ENCODE data around the gene MYO16. TPM values are rescaled to one million over a fixed set of nuclear protein-coding genes. Genes with fewer than 3 reads are reported as not detected.
A peak's percentile ranks its signal among the peaks of the same experiment; 100 is the strongest.

The MYO16 gene
- total and polyA plus RNA-seq, 4 donors: 11.7 to 51.7 (median 21.1) TPM

- no peak for DNase-seq (ENCODE audit: low read depth in 4 of 6, low spot score in 6 of 6)
- 80% methylated on average over 1 of the region's 8 CpGs for WGBS (ENCODE audit: insufficient coverage)
- Histone ChIP-seq H3K4me1 (ENCODE audit: control insufficient read depth, insufficient read depth, low read length) (peaks cover 3% of the 10 kb centered on the region), H3K27ac (ENCODE audit: low read depth, low read length) (no peak overlapping the region), H3K4me3 (ENCODE audit: low read depth, low read length) (no peak overlapping the region), H3K9me3 (ENCODE audit: control insufficient read depth, insufficient read depth, low read length) (no peaks in the 10 kb centered on the region), H3K27me3 (ENCODE audit: control insufficient read depth, insufficient read depth, low read length) (no peaks in the 10 kb centered on the region), H3K36me3 (ENCODE audit: control insufficient read depth, insufficient read depth, low read length) (no peaks in the 10 kb centered on the region)
Observed at GRCh38 chr13:108950333-108951010, 321.1 kb downstream of the MYO16 start.

GRCh38 chr13:108955741-108956140 is 326.3 kb downstream of the MYO16 start:
- Histone ChIP-seq H3K27ac (ENCODE audit: low read depth, low read length) (no peak overlapping the region), H3K9me3 (ENCODE audit: control insufficient read depth, insufficient read depth, low read length) (no peaks in the 10 kb centered on the region), H3K36me3 (ENCODE audit: control insufficient read depth, insufficient read depth, low read length) (no peaks in the 10 kb centered on the region), H3K4me3 (ENCODE audit: low read depth, low read length) (no peak overlapping the region), H3K27me3 (ENCODE audit: control insufficient read depth, insufficient read depth, low read length) (no peaks in the 10 kb centered on the region), H3K4me1 (ENCODE audit: control insufficient read depth, insufficient read depth, low read length) (no peaks in the 10 kb centered on the region)
- 84% methylated on average over 4 of the region's 5 CpGs for WGBS (ENCODE audit: insufficient coverage)
- no peak for DNase-seq (ENCODE audit: low read depth in 4 of 6, low spot score in 6 of 6)

GRCh38 chr13:108957369-108958012 is 328.1 kb downstream of the MYO16 start:
- no peaks in the 10 kb centered on the region for H3K36me3 ChIP-seq (ENCODE audit: control insufficient read depth, insufficient read depth, low read length)
- no peak for DNase-seq (ENCODE audit: low read depth in 4 of 6, low spot score in 6 of 6)
- no peaks in the 10 kb centered on the region for H3K9me3 ChIP-seq (ENCODE audit: control insufficient read depth, insufficient read depth, low read length)
- H3K27me3 ChIP-seq (ENCODE audit: control insufficient read depth, insufficient read depth, low read length): no peaks in the 10 kb centered on the region
- H3K4me1 ChIP-seq (ENCODE audit: control insufficient read depth, insufficient read depth, low read length): no peaks in the 10 kb centered on the region
- H3K27ac ChIP-seq (ENCODE audit: low read depth, low read length): no peak overlapping the region
- H3K4me3 ChIP-seq (ENCODE audit: low read depth, low read length): no peak overlapping the region
- 74% methylated on average over 7 of the region's 11 CpGs for WGBS (ENCODE audit: insufficient coverage)

- Histone ChIP-seq H3K36me3 (ENCODE audit: control insufficient read depth, insufficient read depth, low read length) (no peaks in the 10 kb centered on the region), H3K9me3 (ENCODE audit: control insufficient read depth, insufficient read depth, low read length) (no peaks in the 10 kb centered on the region), H3K27ac (ENCODE audit: low read depth, low read length) (no peak overlapping the region), H3K4me3 (ENCODE audit: low read depth, low read length) (no peak overlapping the region), H3K4me1 (ENCODE audit: control insufficient read depth, insufficient read depth, low read length) (no peaks in the 10 kb centered on the region), H3K27me3 (ENCODE audit: control insufficient read depth, insufficient read depth, low read length) (no peaks in the 10 kb centered on the region)
- no peak for DNase-seq (ENCODE audit: low read depth in 4 of 6, low spot score in 6 of 6)
Observed at GRCh38 chr13:108958013-108958376, 328.6 kb downstream of the MYO16 start.

- H3K4me3 ChIP-seq (ENCODE audit: low read depth, low read length): no peak overlapping the region
- no peaks in the 10 kb centered on the region for H3K27me3 ChIP-seq (ENCODE audit: control insufficient read depth, insufficient read depth, low read length)
- H3K9me3 ChIP-seq (ENCODE audit: control insufficient read depth, insufficient read depth, low read length): no peaks in the 10 kb centered on the region
- no peaks in the 10 kb centered on the region for H3K4me1 ChIP-seq (ENCODE audit: control insufficient read depth, insufficient read depth, low read length)
- no peak overlapping the region for H3K27ac ChIP-seq (ENCODE audit: low read depth, low read length)
- H3K36me3 ChIP-seq (ENCODE audit: control insufficient read depth, insufficient read depth, low read length): no peaks in the 10 kb centered on the region
- DNase-seq (ENCODE audit: low read depth in 4 of 6, low spot score in 6 of 6): peak in 1 of 6 donors; percentile 55
Observed at GRCh38 chr13:108959234-108959633, 329.8 kb downstream of the MYO16 start.

GRCh38 chr13:108960006-108960405 is 330.6 kb downstream of the MYO16 start:
- Histone ChIP-seq H3K4me3 (ENCODE audit: low read depth, low read length) (no peak overlapping the region), H3K9me3 (ENCODE audit: control insufficient read depth, insufficient read depth, low read length) (no peaks in the 10 kb centered on the region), H3K36me3 (ENCODE audit: control insufficient read depth, insufficient read depth, low read length) (no peaks in the 10 kb centered on the region), H3K27ac (ENCODE audit: low read depth, low read length) (no peak overlapping the region), H3K4me1 (ENCODE audit: control insufficient read depth, insufficient read depth, low read length) (no peaks in the 10 kb centered on the region), H3K27me3 (ENCODE audit: control insufficient read depth, insufficient read depth, low read length) (no peaks in the 10 kb centered on the region)
- no peak for DNase-seq (ENCODE audit: low read depth in 4 of 6, low spot score in 6 of 6)
- 97% methylated on average over 6 of the region's 6 CpGs for WGBS (ENCODE audit: insufficient coverage)

- Histone ChIP-seq H3K36me3 (ENCODE audit: control insufficient read depth, insufficient read depth, low read length) (no peaks in the 10 kb centered on the region), H3K4me3 (ENCODE audit: low read depth, low read length) (no peak overlapping the region), H3K27ac (ENCODE audit: low read depth, low read length) (no peak overlapping the region), H3K9me3 (ENCODE audit: control insufficient read depth, insufficient read depth, low read length) (no peaks in the 10 kb centered on the region), H3K4me1 (ENCODE audit: control insufficient read depth, insufficient read depth, low read length) (no peaks in the 10 kb centered on the region), H3K27me3 (ENCODE audit: control insufficient read depth, insufficient read depth, low read length) (no peaks in the 10 kb centered on the region)
- DNase-seq (ENCODE audit: low read depth in 4 of 6, low spot score in 6 of 6): peak in 5 of 6 donors; percentile 15 to 87 (median 42)
- WGBS (ENCODE audit: insufficient coverage): 34% methylated on average over 2 of the region's 7 CpGs
Observed at GRCh38 chr13:108961542-108962125, 332.2 kb downstream of the MYO16 start.

GRCh38 chr13:108962654-108963053 is 333.2 kb downstream of the MYO16 start:
- Histone ChIP-seq H3K27me3 (ENCODE audit: control insufficient read depth, insufficient read depth, low read length) (no peaks in the 10 kb centered on the region), H3K4me3 (ENCODE audit: low read depth, low read length) (no peak overlapping the region), H3K27ac (ENCODE audit: low read depth, low read length) (no peak overlapping the region), H3K4me1 (ENCODE audit: control insufficient read depth, insufficient read depth, low read length) (no peaks in the 10 kb centered on the region), H3K9me3 (ENCODE audit: control insufficient read depth, insufficient read depth, low read length) (no peaks in the 10 kb centered on the region), H3K36me3 (ENCODE audit: control insufficient read depth, insufficient read depth, low read length) (no peaks in the 10 kb centered on the region)
- DNase-seq (ENCODE audit: low read depth in 4 of 6, low spot score in 6 of 6): no peak

GRCh38 chr13:108963276-108963810 is 333.9 kb downstream of the MYO16 start:
- no peak overlapping the region for H3K4me3 ChIP-seq (ENCODE audit: low read depth, low read length)
- H3K4me1 ChIP-seq (ENCODE audit: control insufficient read depth, insufficient read depth, low read length): no peaks in the 10 kb centered on the region
- H3K27me3 ChIP-seq (ENCODE audit: control insufficient read depth, insufficient read depth, low read length): no peaks in the 10 kb centered on the region
- WGBS (ENCODE audit: insufficient coverage): 92% methylated on average over 3 of the region's 3 CpGs
- no peak overlapping the region for H3K27ac ChIP-seq (ENCODE audit: low read depth, low read length)
- H3K9me3 ChIP-seq (ENCODE audit: control insufficient read depth, insufficient read depth, low read length): no peaks in the 10 kb centered on the region
- no peaks in the 10 kb centered on the region for H3K36me3 ChIP-seq (ENCODE audit: control insufficient read depth, insufficient read depth, low read length)
- DNase-seq (ENCODE audit: low read depth in 4 of 6, low spot score in 6 of 6): no peak
